Measurements from ENCODE around the gene SHANK2. TPM values are rescaled to one million over a fixed set of nuclear protein-coding genes. Genes with fewer than 3 reads are reported as not detected.

The SHANK2 gene
- total and polyA plus RNA-seq, 2 donors (not counting 3 experiments of a cell fraction or from before 2014, with no cell fraction given) = not detected

DNA sequence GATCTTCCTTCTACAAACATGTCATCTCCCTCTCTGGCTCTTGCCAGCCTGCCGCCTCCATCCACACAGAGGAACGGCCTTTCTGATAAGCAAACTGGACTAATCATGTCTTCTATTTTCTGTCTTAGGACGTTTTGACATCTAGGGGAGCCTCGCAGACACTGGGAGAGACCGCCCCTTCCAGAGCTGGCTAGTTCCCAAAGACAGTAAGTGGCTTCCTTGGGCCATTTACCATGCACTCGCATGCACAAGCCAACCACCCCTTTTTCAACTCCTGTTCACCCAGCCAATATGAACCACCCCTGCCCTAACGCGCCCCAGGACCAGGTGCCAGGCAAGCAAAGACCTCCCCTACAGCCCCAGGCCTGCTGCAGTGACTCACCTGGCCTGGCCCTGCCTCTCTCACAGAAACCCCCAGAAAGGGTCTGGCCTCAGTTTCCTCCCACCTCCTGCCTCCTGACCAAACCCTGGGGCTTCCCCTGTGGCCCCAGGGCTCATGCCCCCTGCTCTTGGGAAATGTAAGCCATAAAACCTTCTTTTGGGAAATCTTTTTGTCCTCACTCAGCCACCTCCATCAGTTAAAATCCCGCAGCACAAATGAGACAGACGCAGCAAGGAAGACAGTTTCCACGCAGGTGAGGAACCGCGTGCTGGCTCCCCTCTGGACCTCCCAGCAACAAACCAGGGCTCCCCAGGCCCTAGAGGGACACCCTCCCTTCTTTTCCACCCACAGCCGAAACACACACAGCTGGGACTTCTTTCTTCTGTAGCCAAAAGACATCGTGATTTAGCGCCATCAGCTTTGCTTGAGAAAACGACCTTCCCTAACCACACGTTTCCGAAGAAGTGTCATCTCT lies 38.5 kb downstream of the SHANK2 start:
- no peak overlapping the region for H2AFZ ChIP-seq (ENCODE audit: low read depth, low read length)

DNA sequence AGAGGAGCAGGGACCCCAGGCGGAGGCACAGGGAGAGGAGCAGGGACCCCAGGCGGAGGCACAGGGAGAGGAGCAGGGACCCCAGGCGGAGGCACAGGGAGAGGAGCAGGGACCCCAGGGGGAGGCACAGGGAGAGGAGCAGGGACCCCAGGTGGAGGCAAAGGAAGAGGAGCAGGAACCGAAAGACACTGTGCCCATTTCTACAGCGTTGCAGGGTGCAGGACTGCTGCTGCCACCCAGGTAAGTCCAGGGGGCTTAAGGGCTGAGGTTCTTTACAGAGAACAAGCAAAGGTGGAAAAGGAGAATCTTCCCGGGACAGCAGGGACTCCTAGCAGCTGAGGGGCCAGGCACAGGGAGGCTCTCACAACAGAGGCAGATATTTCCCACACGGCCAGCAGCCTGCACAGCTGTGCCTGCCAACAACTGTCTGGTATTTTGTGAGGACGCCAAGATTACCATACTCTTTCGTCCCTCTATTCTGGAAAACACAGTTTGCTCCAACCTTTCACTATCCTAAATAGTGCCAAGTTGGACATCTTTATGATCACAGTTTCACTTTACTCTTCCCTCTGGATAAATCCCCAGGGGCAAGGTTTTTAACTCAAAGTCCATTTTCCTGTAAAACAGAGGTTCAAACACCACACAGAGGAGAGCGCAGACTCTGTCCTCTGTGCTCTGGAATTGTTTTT lies 39.4 kb downstream of the SHANK2 start:
- ChIA-PET POLR2A (no interaction called here), CTCF (no interaction called here)
- H3K79me2 ChIP-seq (ENCODE audit: control insufficient read depth, insufficient read depth, low read length) = no peaks in the 10 kb centered on the region
- no peak for TF ChIP-seq EZH2 (IDR thresholded peaks at IDR 0.05; ENCODE audit: borderline replicate concordance, low read depth, low read length, severe bottlenecking)
- no peak overlapping the region for H2AFZ ChIP-seq (ENCODE audit: low read depth, low read length)
- dilution Hi-C loops (cut with MboI; ENCODE audit: extremely low pct_ligation_motif_present, low sequenced_read_pairs) = no loop called here
- H3K4me3 ChIP-seq (replicated peaks in 1 of 3; ENCODE audit: insufficient read depth in 1 of 3, low read depth in 1 of 3, low read length in 3 of 3) = no peak overlapping the region
- intact Hi-C loops (cut with micrococcal nuclease) = no loop called here
- no peaks in the 10 kb centered on the region for H4K20me1 ChIP-seq (replicated peaks; ENCODE audit: control insufficient read depth, extremely low read depth, insufficient read depth, low read length)
- FAIRE-seq (no peak), DNase-seq (ENCODE audit: low read depth, low spot score) (no peak)
- no peak overlapping the region for H3K4me2 ChIP-seq (ENCODE audit: insufficient read depth, low read length)
- H3K9me3 ChIP-seq (replicated peaks; ENCODE audit: control insufficient read depth, insufficient read depth, low read length) = no peaks in the 10 kb centered on the region
- H3K9ac ChIP-seq (replicated peaks; ENCODE audit: extremely low read depth, insufficient read depth, low read length) = no peak overlapping the region
- H3K27ac ChIP-seq (ENCODE audit: insufficient read depth, low read depth, low read length) = no peak overlapping the region
- no peaks in the 10 kb centered on the region for H3K4me1 ChIP-seq (ENCODE audit: control insufficient read depth, extremely low read depth, insufficient read depth, low read length)
- H3K36me3 ChIP-seq (ENCODE audit: control insufficient read depth in 2 of 2, extremely low read depth in 1 of 2, insufficient read depth in 2 of 2, low read length in 2 of 2) = no peaks in the 10 kb centered on the region
- no peaks in the 10 kb centered on the region for H3K27me3 ChIP-seq (ENCODE audit: control insufficient read depth in 2 of 2, insufficient read depth in 2 of 2, low read length in 2 of 2)
- no TSS peak for BruUV-seq (replicated peaks)
- no peaks in the 10 kb centered on the region for H3K9me1 ChIP-seq (replicated peaks; ENCODE audit: control insufficient read depth, extremely low read depth, insufficient read depth, low read length)

More for the DNA sequence above, 38.5 kb downstream of the SHANK2 start:
- DNase-seq (ENCODE audit: low read depth, low spot score) (no peak), FAIRE-seq (no peak)
- dilution Hi-C loops (cut with MboI; ENCODE audit: extremely low pct_ligation_motif_present, low sequenced_read_pairs) = no loop called here
- H3K4me2 ChIP-seq (ENCODE audit: insufficient read depth, low read length) = no peak overlapping the region
- no peaks in the 10 kb centered on the region for H3K27me3 ChIP-seq (ENCODE audit: control insufficient read depth in 2 of 2, insufficient read depth in 2 of 2, low read length in 2 of 2)
- TF ChIP-seq FOS (IDR thresholded peaks at IDR 0.05; ENCODE audit: borderline replicate concordance, insufficient read depth, low read length) (no peak), GATA2 (IDR thresholded peaks at IDR 0.05; ENCODE audit: insufficient read depth, insufficient read length, low read depth, low read length) (no peak)
- no peaks in the 10 kb centered on the region for H4K20me1 ChIP-seq (replicated peaks; ENCODE audit: control insufficient read depth, extremely low read depth, insufficient read depth, low read length)
- ChIA-PET CTCF (no interaction called here), POLR2A (no interaction called here)
- no peaks in the 10 kb centered on the region for H3K36me3 ChIP-seq (ENCODE audit: control insufficient read depth in 2 of 2, extremely low read depth in 1 of 2, insufficient read depth in 2 of 2, low read length in 2 of 2)
- BruUV-seq (replicated peaks) = no TSS peak
- H3K9me3 ChIP-seq (replicated peaks; ENCODE audit: control insufficient read depth, insufficient read depth, low read length) = no peaks in the 10 kb centered on the region
- H3K9ac ChIP-seq (replicated peaks; ENCODE audit: extremely low read depth, insufficient read depth, low read length) = no peak overlapping the region
- H3K9me1 ChIP-seq (replicated peaks; ENCODE audit: control insufficient read depth, extremely low read depth, insufficient read depth, low read length) = no peaks in the 10 kb centered on the region
- intact Hi-C loops (cut with micrococcal nuclease) = no loop called here
- no peak overlapping the region for H3K4me3 ChIP-seq (replicated peaks in 1 of 3; ENCODE audit: insufficient read depth in 1 of 3, low read depth in 1 of 3, low read length in 3 of 3)
- no peaks in the 10 kb centered on the region for H3K79me2 ChIP-seq (ENCODE audit: control insufficient read depth, insufficient read depth, low read length)
- H3K4me1 ChIP-seq (ENCODE audit: control insufficient read depth, extremely low read depth, insufficient read depth, low read length) = no peaks in the 10 kb centered on the region
- H3K27ac ChIP-seq (ENCODE audit: insufficient read depth, low read depth, low read length) = no peak overlapping the region

Data from endothelial cell of umbilical vein (primary cell).